K562 (cell line): ENCODE data around the gene MTG1. TPM values are rescaled to one million over a fixed set of nuclear protein-coding genes. Genes with fewer than 3 reads are reported as not detected.

Experiments
- C11orf30 ChIP-seq: fragments of 450-650 bp; IDR thresholded peaks from 2 replicates; pipeline ENCODE4 v1.6.1; 2016; ENCODE audit warnings: low read depth, mild to moderate bottlenecking
- ESRRB ChIP-seq: fragments of 250-450 bp; sonication (Bioruptor Pico); IDR thresholded peaks from 2 replicates; pipeline ENCODE4 v1.5.0; 2020; ENCODE audit warnings: mild to moderate bottlenecking, moderate library complexity, borderline replicate concordance
- PHF8 ChIP-seq: fragments of 200-600 bp; sonication (generic); IDR thresholded peaks from 2 replicates; pipeline ENCODE4 v1.6.1; 2012; ENCODE audit warnings: mixed run types, mild to moderate bottlenecking, inconsistent platforms, low read length, moderate library complexity, borderline replicate concordance
- RHOXF2B ChIP-seq: fragments of 250-450 bp; sonication (Bioruptor Pico); conservative IDR thresholded peaks from 2 replicates; pipeline ENCODE4 v1.5.1; 2021
- SP1 ChIP-seq: sonication (generic); formaldehyde crosslinking; IDR thresholded peaks from 2 replicates; pipeline ENCODE4 v1.8.1; 2022; ENCODE audit warnings: mild to moderate bottlenecking, missing genetic modification reagents
- SRSF1 ChIP-seq: fragments of 200-400 bp; formaldehyde crosslinking; IDR thresholded peaks from 2 replicates; pipeline ENCODE4 v1.6.1; 2017; ENCODE audit warnings: mild to moderate bottlenecking, low read depth, low read length, moderate library complexity
- TAF9B ChIP-seq: fragments of 450-650 bp; IDR thresholded peaks from 2 replicates; pipeline ENCODE4 v1.6.1; 2018; ENCODE audit warnings: mild to moderate bottlenecking; ENCODE audit not compliant: partially characterized antibody
- ZNF830 ChIP-seq: fragments of 250-450 bp; sonication (Bioruptor Pico); IDR thresholded peaks from 2 replicates; pipeline ENCODE4 v1.5.0; 2021; ENCODE audit warnings: mild to moderate bottlenecking
- polyA plus RNA-seq, 8 experiments: library from polyadenylated mRNA; depleted of rRNA in 4 of 8; stranded (reverse) in 5 of 8; unstranded in 3 of 8; fragments of >200 nt; fragmentation: Nextera tagmentation in 2 of 8; fragmentation: Illumina TruSeq in 1 of 8; extraction: Ambion mirVana in 2 of 8; extraction: Trizol in 1 of 8; gene quantifications; 2 replicates each; pipeline versions ENCODE4 v1.2.1 to v1.2.3, GENCODE V29; 2011 to 2014; ENCODE audit warnings: inconsistent platforms in 1 of 8, missing spikeins in 1 of 8
- total RNA-seq, 7 experiments: library from RNA; depleted of rRNA in 6 of 7; stranded (reverse); fragments of >200 nt in 6 of 7; fragmentation: Illumina TruSeq in 2 of 7; extraction: Trizol in 2 of 7; gene quantifications; 2 replicates each; pipeline versions ENCODE4 v1.2.1 to v1.2.3, GENCODE V29; 2011 to 2021; ENCODE audit warnings: low replicate concordance in 1 of 7
- TF ChIP-seq, protein P1 (sequence below): sonication (generic); formaldehyde crosslinking; IDR thresholded peaks from 2 replicates; pipeline ENCODE4 v1.8.1; 2023; ENCODE audit warnings: mild to moderate bottlenecking, missing genetic modification reagents
- TF ChIP-seq, protein P2 (sequence below), 3 experiments: fragments of 200-800 bp in 1 of 3; sonication (Bioruptor generic) in 1 of 3; sonication (generic) in 1 of 3; formaldehyde crosslinking in 1 of 3; IDR thresholded peaks; 2 replicates each; pipeline versions ENCODE4 v1.6.1 to v1.8.0; 2016 to 2022; ENCODE audit warnings: mild to moderate bottlenecking in 2 of 3, missing compliant biosample characterization in 2 of 3, missing genetic modification characterization in 2 of 3, missing genetic modification reagents in 1 of 3
- TF ChIP-seq, protein P3 (sequence below): fragments of 250-450 bp; sonication (Bioruptor Pico); IDR thresholded peaks from 2 replicates; pipeline ENCODE4 v1.8.0; 2022; ENCODE audit warnings: inconsistent platforms, mild to moderate bottlenecking, moderate library complexity, borderline replicate concordance
- TF ChIP-seq, protein P4 (sequence below): fragments of 450-650 bp; IDR thresholded peaks from one replicate; pipeline ENCODE4 v1.6.1; 2018; ENCODE audit warnings: mild to moderate bottlenecking, moderate library complexity; ENCODE audit not compliant: partially characterized antibody
- TF ChIP-seq, protein P5 (sequence below), 3 experiments: IDR thresholded peaks in 2 of 3; conservative IDR thresholded peaks in 1 of 3; 2 replicates each; pipeline ENCODE4 v1.5.1; 2011 to 2012; ENCODE audit warnings: low read length in 3 of 3, mild to moderate bottlenecking in 3 of 3, control low read depth in 2 of 3, improper control_type of control experiment in 1 of 3, inconsistent platforms in 1 of 3, low read depth in 1 of 3, mixed read lengths in 1 of 3, moderate library complexity in 1 of 3; ENCODE audit not compliant: insufficient read depth in 2 of 3
- TF ChIP-seq, protein P6 (sequence below): sonication (generic); formaldehyde crosslinking; IDR thresholded peaks from 2 replicates; pipeline ENCODE4 v1.8.0; 2022; ENCODE audit warnings: mild to moderate bottlenecking, missing genetic modification reagents

MTG1 gene
- total and polyA plus RNA-seq, 9 of the 15 experiments (the other 6 are each of a cell fraction or from before 2014, with no cell fraction given) = 2.8 to 28.2 (median 15.4) TPM

DNA sequence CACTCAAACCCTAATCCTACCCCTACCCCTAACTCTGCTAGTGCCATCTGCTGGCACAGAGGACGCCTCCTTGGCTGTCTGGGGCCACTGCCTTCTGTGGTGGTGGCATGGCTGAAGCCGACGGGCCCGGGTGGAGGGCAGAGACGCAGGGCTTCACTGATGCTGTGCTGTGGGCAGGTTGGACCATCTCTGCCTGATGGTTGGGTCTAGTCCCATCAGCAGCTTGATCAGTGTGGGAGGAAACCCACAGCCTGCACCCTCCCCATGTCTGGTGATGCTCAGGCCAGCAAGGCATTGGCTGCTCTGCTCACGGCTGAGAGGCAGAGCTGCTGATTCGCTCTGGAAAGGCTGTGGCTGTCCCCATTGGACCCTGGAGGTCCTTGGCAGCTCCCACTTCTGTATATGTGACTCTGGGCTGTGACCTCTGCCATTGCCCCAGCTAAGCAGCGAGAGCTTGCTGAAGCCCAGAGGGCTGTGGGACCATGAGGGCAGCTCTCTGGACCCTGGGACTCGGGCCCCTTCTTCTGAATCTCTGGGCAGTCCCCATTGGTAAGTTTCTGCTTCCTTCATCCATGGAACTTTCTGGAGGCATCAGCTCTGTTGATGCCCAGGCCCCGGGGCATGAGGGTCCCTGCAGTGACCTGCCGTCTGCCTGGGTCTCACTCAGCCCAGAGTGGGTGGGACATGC lies 59.7 kb downstream of the MTG1 start, which contains the start of gene SCART1 (continued):
- no peak for TF ChIP-seq ESRRB (CRISPR knock-in tag)
- TF ChIP-seq C11orf30 = no peak
- TF ChIP-seq, protein P1, sequence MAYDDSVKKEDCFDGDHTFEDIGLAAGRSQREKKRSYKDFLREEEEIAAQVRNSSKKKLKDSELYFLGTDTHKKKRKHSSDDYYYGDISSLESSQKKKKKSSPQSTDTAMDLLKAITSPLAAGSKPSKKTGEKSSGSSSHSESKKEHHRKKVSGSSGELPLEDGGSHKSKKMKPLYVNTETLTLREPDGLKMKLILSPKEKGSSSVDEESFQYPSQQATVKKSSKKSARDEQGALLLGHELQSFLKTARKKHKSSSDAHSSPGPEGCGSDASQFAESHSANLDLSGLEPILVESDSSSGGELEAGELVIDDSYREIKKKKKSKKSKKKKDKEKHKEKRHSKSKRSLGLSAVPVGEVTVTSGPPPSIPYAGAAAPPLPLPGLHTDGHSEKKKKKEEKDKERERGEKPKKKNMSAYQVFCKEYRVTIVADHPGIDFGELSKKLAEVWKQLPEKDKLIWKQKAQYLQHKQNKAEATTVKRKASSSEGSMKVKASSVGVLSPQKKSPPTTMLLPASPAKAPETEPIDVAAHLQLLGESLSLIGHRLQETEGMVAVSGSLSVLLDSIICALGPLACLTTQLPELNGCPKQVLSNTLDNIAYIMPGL = no peak
- TF ChIP-seq SRSF1 = no peak
- TF ChIP-seq, protein P2, sequence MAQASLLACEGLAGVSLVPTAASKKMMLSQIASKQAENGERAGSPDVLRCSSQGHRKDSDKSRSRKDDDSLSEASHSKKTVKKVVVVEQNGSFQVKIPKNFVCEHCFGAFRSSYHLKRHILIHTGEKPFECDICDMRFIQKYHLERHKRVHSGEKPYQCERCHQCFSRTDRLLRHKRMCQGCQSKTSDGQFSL (CRISPR knock-in tag; IDR thresholded peaks at IDR 0.05) = no peak
- TF ChIP-seq, protein P2 (tag; IDR thresholded peaks at IDR 0.05) = no peak
- TF ChIP-seq, protein P3, sequence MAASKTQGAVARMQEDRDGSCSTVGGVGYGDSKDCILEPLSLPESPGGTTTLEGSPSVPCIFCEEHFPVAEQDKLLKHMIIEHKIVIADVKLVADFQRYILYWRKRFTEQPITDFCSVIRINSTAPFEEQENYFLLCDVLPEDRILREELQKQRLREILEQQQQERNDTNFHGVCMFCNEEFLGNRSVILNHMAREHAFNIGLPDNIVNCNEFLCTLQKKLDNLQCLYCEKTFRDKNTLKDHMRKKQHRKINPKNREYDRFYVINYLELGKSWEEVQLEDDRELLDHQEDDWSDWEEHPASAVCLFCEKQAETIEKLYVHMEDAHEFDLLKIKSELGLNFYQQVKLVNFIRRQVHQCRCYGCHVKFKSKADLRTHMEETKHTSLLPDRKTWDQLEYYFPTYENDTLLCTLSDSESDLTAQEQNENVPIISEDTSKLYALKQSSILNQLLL (CRISPR knock-in tag) = no peak
- TF ChIP-seq, protein P4, sequence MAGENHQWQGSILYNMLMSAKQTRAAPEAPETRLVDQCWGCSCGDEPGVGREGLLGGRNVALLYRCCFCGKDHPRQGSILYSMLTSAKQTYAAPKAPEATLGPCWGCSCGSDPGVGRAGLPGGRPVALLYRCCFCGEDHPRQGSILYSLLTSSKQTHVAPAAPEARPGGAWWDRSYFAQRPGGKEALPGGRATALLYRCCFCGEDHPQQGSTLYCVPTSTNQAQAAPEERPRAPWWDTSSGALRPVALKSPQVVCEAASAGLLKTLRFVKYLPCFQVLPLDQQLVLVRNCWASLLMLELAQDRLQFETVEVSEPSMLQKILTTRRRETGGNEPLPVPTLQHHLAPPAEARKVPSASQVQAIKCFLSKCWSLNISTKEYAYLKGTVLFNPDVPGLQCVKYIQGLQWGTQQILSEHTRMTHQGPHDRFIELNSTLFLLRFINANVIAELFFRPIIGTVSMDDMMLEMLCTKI = no peak
- TF ChIP-seq, protein P5, sequence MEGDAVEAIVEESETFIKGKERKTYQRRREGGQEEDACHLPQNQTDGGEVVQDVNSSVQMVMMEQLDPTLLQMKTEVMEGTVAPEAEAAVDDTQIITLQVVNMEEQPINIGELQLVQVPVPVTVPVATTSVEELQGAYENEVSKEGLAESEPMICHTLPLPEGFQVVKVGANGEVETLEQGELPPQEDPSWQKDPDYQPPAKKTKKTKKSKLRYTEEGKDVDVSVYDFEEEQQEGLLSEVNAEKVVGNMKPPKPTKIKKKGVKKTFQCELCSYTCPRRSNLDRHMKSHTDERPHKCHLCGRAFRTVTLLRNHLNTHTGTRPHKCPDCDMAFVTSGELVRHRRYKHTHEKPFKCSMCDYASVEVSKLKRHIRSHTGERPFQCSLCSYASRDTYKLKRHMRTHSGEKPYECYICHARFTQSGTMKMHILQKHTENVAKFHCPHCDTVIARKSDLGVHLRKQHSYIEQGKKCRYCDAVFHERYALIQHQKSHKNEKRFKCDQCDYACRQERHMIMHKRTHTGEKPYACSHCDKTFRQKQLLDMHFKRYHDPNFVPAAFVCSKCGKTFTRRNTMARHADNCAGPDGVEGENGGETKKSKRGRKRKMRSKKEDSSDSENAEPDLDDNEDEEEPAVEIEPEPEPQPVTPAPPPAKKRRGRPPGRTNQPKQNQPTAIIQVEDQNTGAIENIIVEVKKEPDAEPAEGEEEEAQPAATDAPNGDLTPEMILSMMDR (IDR thresholded peaks at IDR 0.05 in 2 of 3, conservative IDR thresholded peaks at IDR 0.05 in 1 of 3; ENCODE audit: insufficient read depth in 2 of 3, low read depth in 1 of 3, low read length in 3 of 3) = 0 out of 6 replicates have a peak, but pooled peaks of 1 of the 3 experiments have one; percentile 6
- no peak for TF ChIP-seq SP1 (CRISPR knock-in tag)
- peak; percentile 9; the same call in 1 of the 2 replicates for TF ChIP-seq PHF8
- TF ChIP-seq ZNF830 (CRISPR knock-in tag) = no peak
- no peak for TF ChIP-seq TAF9B
- no peak for TF ChIP-seq RHOXF2B
- TF ChIP-seq, protein P6, sequence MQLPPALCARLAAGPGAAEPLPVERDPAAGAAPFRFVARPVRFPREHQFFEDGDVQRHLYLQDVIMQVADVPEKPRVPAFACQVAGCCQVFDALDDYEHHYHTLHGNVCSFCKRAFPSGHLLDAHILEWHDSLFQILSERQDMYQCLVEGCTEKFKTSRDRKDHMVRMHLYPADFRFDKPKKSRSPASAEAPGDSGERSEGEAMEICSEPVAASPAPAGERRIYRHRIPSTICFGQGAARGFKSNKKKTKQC (CRISPR knock-in tag) = no peak
